HG03457 (cell line): ENCODE data around the gene MEF2C.
A peak's percentile ranks its signal among the peaks of the same experiment; 100 is the strongest.

ENCODE experiments used
- ATAC-seq: cut with Tn5 transposase; IDR thresholded peaks from one replicate; pipeline ENCODE4 v1.9.1; 2021; ENCODE audit warnings: moderate number of reproducible peaks; ENCODE audit not compliant: unreplicated experiment

Gene MEF2C

GRCh38 chr5:88693071-88693932 lies 189.7 kb downstream of the MEF2C start:
- ATAC-seq: no peak

GRCh38 chr5:88691945-88692868 lies 190.8 kb downstream of the MEF2C start:
- no peak for ATAC-seq

GRCh38 chr5:88691230-88691582 lies 191.8 kb downstream of the MEF2C start:
- peak; percentile 5 for ATAC-seq

GRCh38 chr5:88690409-88691229 lies 192.4 kb downstream of the MEF2C start:
- ATAC-seq: peak; percentile 70

- no peak for ATAC-seq
Measured at GRCh38 chr5:88689668-88690408, 193.1 kb downstream of the MEF2C start.

GRCh38 chr5:88688984-88689667 lies 193.9 kb downstream of the MEF2C start:
- no peak for ATAC-seq

- ATAC-seq: no peak
Measured at GRCh38 chr5:88688156-88688983, 194.6 kb downstream of the MEF2C start.

- no peak for ATAC-seq
Measured at GRCh38 chr5:88687373-88687911, 195.5 kb downstream of the MEF2C start.

- no peak for ATAC-seq
Measured at GRCh38 chr5:88686726-88687125, 196.3 kb downstream of the MEF2C start.

- no peak for ATAC-seq
Measured at GRCh38 chr5:88685591-88686541, 197.1 kb downstream of the MEF2C start.

- peak; percentile 46 for ATAC-seq
Measured at GRCh38 chr5:88683506-88684135, 199.4 kb downstream of the MEF2C start.

- ATAC-seq: no peak
Measured at GRCh38 chr5:88682881-88683361, 200.1 kb downstream of the MEF2C start.

- ATAC-seq: no peak
Measured at GRCh38 chr5:88682131-88682530, 200.9 kb downstream of the MEF2C start.

GRCh38 chr5:88681211-88681803 lies 201.7 kb downstream of the MEF2C start:
- ATAC-seq: no peak

GRCh38 chr5:88680253-88681132 lies 202.5 kb downstream of the MEF2C start:
- ATAC-seq: peak; percentile 69
